Thymus (tissue), 11 donors: Measurements from ENCODE around the gene DDIT4L. TPM values are rescaled to one million over a fixed set of nuclear protein-coding genes. Genes with fewer than 3 reads are reported as not detected.
"Not testable (repeated sequence)": the region's sequence is repeated elsewhere in the genome, so short reads cannot be mapped to it uniquely, and the experiment has no call there.

Source experiments
- DNase-seq, 9 donors: peaks; one replicate each; pipeline ENCODE4 v3.0.0-alpha.2; 2013; ENCODE audit warnings: low spot score in 9 of 9, low read depth in 6 of 9, missing footprints in 1 of 9
- H3K27ac ChIP-seq, 2 donors: one replicate each; pipeline ENCODE4 v1.5.1; 2013; ENCODE audit warnings: control low read depth in 1 of 2, low read depth in 1 of 2, low read length in 1 of 2, mild to moderate bottlenecking in 1 of 2, moderate library complexity in 1 of 2
- H3K27me3 ChIP-seq, 2 donors: one replicate each; pipeline ENCODE4 v1.5.1; 2013; ENCODE audit warnings: low read length in 1 of 2; ENCODE audit not compliant: control insufficient read depth in 2 of 2, insufficient read depth in 1 of 2
- H3K36me3 ChIP-seq, 2 donors: one replicate each; pipeline ENCODE4 v1.5.1; 2013; ENCODE audit warnings: low read length in 1 of 2, mild to moderate bottlenecking in 1 of 2, moderate library complexity in 1 of 2; ENCODE audit not compliant: control insufficient read depth in 2 of 2, insufficient read depth in 2 of 2
- H3K4me1 ChIP-seq, 2 donors: one replicate each; pipeline ENCODE4 v1.5.1; 2013; ENCODE audit warnings: low read length in 2 of 2; ENCODE audit not compliant: control insufficient read depth in 2 of 2, insufficient read depth in 2 of 2
- H3K4me3 ChIP-seq, 2 donors: one replicate each; pipeline ENCODE4 v1.5.1; 2013; ENCODE audit warnings: low read length in 2 of 2, control low read depth in 1 of 2, mild to moderate bottlenecking in 1 of 2
- H3K9me3 ChIP-seq, 2 donors: one replicate each; pipeline ENCODE4 v1.5.1; 2013; ENCODE audit warnings: low read length in 1 of 2, mild to moderate bottlenecking in 1 of 2; ENCODE audit not compliant: control insufficient read depth in 2 of 2, insufficient read depth in 1 of 2
- WGBS: extraction: QIAGEN DNeasy Blood & Tissue Kit; methylation state at CpG from one replicate; pipeline ENCODE4 v1.1.7; 2013; 5-methylcytosine and 5-hydroxymethylcytosine counted together
- polyA plus RNA-seq: library from polyadenylated mRNA; stranded (reverse); fragments of 200-250 nt; gene quantifications from one replicate; pipeline ENCODE4 v1.2.3, GENCODE V29; 2013
- total RNA-seq: library from RNA; stranded (reverse); fragments of 120-200 nt; gene quantifications from one replicate; pipeline ENCODE4 v1.2.4, GENCODE V29; 2013
- donor health status: healthy.

DDIT4L gene
- total and polyA plus RNA-seq, 2 donors: 1.5 TPM

DNA sequence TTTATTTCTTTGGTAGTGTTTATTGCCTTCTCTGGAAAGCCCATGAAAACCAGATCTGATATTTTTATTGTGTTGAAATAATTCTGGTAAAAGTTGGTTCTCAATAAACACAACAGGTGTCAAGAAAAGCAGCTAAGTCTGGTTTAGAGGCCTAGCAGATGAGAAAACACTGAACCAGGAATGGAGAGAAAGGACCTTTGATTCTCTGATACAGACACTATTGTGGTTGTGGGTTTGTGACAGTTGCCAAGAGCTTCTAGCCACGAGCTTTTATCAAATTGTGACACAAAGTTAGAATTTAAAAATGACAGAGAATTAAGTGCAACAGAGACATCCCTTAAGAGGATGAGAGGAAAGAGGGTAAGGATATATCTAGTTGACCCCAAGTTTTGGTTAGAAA is 42.6 kb downstream of the DDIT4L start:
- H3K4me3 ChIP-seq: no peak overlapping the region
- peak overlapping the region in 1 of 2 donors; percentile 44 for H3K27ac ChIP-seq
- H3K9me3 ChIP-seq: no peaks in the 10 kb centered on the region
- H3K4me1 ChIP-seq: peaks cover 0 to 2% of the 10 kb centered on the region in 2 donors
- H3K27me3 ChIP-seq: no peaks in the 10 kb centered on the region
- 7% methylated on average over 1 of the region's 1 CpG for WGBS
- no peaks in the 10 kb centered on the region for H3K36me3 ChIP-seq
- peak in 2 of 9 donors; percentile 4 to 42 for DNase-seq

DNA sequence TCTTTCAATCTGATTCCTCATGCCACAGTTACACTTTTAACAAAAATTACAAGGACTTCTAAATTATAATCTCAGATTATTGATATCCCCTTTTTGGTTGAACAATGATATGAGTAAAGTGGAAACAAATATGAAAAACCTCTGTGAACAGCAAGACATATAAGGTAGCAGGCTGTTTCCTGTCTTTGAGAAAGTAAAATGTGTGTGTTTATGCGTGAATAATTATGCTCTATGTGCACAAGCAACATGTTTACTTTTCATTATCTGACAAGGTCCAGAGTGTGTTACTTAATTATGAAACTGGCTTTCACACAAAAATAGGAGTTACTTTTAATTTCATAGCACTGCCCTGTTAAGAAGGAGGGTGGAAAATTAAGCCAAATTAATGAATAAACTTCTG is 43.1 kb downstream of the DDIT4L start:
- WGBS: 69% methylated on average over 1 of the region's 1 CpG
- Histone ChIP-seq H3K4me1 (peaks cover 0 to 2% of the 10 kb centered on the region in 2 donors), H3K27me3 (no peaks in the 10 kb centered on the region), H3K36me3 (no peaks in the 10 kb centered on the region), H3K9me3 (no peaks in the 10 kb centered on the region), H3K4me3 (no peak overlapping the region), H3K27ac (peak overlapping the region in 1 of 2 donors; percentile 44)
- no peak for DNase-seq

DNA sequence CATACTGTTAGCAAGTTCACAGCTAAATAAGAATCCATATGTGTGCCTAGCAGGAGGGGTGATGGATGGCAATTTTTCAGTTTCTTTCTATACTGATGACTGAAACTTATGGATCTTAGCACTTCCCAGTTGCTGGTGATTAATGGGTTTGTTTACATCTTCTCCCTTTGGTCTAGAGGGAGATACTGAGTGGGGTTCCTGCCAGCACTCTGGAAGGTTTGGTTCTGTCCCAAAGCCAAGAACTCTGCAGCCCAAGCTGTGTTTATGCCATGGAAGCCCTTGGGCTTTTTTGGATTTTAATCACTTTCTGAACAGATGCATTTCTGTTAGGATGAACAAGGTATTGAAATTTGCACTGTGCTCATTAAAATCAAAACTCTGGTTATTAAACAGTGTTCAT is 43.5 kb downstream of the DDIT4L start:
- DNase-seq: no peak
- H3K4me3 ChIP-seq: no peak overlapping the region
- no peak overlapping the region for H3K27ac ChIP-seq

DNA sequence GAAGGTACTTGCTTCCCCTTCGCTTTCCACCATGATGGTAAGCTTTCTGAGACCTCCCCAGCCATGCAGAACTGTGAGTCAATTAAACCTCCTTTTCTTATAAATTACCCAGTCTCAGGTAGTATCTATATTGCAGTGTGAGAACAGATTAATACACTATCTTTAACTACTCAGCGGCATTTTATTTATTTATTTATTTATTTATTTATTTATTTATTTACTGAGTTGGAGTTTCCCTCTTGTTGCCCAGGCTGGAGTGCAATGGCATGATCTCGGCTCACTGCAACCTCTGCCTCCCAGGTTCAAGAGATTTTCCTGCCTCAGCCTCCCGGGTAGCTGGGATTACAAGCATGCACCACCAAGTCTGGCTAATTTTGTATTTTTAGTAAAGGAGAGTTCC is 52.9 kb downstream of the DDIT4L start:
- H3K27ac ChIP-seq, H3K4me3 ChIP-seq, H3K27me3 ChIP-seq, H3K4me1 ChIP-seq, H3K36me3 ChIP-seq, DNase-seq, H3K9me3 ChIP-seq: not testable (repeated sequence)
- 97% methylated on average over 4 of the region's 4 CpGs for WGBS

More for the DNA sequence above, 43.5 kb downstream of the DDIT4L start:
- no peaks in the 10 kb centered on the region for H3K27me3 ChIP-seq
- H3K36me3 ChIP-seq: no peaks in the 10 kb centered on the region
- peaks cover 0 to 2% of the 10 kb centered on the region in 2 donors for H3K4me1 ChIP-seq
- H3K9me3 ChIP-seq: no peaks in the 10 kb centered on the region

Other genes with a start within 250 kb of the DDIT4L start
- gene DNAJB14, start 243.8 kb downstream of the DDIT4L start, total RNA-seq: 22.9 TPM
- gene DNAJB14, start 243.8 kb downstream of the DDIT4L start, polyA plus RNA-seq: 18.5 TPM
- gene H2AZ1, start 240.2 kb downstream of the DDIT4L start, total RNA-seq: 670 TPM
- 263 TPM for gene H2AZ1, start 240.2 kb downstream of the DDIT4L start, polyA plus RNA-seq